NCI-H2196 treated with DMSO at 0.1 percent for 48 hours (cell line): Measurements from ENCODE around the gene ZNF285.
A peak's percentile ranks its signal among the peaks of the same experiment; 100 is the strongest.
"Not testable (repeated sequence)": the region's sequence is repeated elsewhere in the genome, so short reads cannot be mapped to it uniquely, and the experiment has no call there.

Source experiments
- DNase-seq: peaks from one replicate; lab custom pipeline; 2025; ENCODE audit not compliant: unreplicated experiment; lab: John Stamatoyannopoulos, UW

Gene ZNF285

DNA sequence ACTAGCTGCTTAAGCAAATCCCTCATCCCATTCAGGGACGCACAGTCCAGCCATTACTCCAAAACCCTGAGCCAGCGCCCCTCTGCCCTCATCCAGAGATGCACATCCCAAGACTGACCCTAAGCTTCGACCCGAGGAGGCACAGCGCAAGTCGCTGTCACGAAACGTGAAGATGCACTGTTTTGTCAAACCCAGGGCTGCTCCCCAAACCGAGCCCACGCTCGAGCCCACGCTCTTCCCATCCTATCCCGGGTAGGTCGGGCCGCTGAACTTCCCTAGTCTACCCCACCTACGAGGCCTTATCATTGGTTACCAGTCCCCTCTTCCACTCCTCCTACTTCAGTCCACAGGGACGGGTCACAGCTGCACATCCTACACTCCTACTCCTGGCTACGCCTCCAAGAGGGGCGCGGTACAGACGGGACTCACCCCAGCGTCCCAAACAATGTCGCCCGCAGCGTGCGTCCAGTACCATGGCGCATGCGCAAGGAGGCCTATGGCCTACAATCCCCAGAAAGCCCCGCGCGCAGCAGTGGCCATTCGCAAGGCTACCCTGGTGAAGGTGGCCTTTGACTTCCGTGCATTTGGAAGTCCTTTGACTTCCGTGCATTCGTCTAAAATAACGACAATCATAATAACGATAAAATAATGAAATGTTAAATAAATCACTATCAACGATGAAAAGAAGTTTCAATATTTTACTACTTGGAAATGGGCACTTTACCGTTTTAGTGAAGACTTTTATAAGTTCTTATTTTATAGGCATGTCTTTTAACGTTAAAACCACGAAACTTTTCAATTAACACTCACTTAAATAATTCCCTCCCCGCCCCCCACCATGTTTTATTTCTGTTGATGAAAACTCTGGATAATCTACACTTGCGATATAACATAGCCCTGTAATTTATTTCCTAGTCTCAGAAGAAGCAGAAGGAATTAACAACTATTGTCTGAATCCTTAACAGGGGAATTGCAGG, at the start of gene ZNF285:
Gene ZNF285 (minus strand): TSS at position 470 of the 977 bp plus-strand sequence. CDS start 4,395 bp downstream, outside the sequence.
- no peak for DNase-seq

DNA sequence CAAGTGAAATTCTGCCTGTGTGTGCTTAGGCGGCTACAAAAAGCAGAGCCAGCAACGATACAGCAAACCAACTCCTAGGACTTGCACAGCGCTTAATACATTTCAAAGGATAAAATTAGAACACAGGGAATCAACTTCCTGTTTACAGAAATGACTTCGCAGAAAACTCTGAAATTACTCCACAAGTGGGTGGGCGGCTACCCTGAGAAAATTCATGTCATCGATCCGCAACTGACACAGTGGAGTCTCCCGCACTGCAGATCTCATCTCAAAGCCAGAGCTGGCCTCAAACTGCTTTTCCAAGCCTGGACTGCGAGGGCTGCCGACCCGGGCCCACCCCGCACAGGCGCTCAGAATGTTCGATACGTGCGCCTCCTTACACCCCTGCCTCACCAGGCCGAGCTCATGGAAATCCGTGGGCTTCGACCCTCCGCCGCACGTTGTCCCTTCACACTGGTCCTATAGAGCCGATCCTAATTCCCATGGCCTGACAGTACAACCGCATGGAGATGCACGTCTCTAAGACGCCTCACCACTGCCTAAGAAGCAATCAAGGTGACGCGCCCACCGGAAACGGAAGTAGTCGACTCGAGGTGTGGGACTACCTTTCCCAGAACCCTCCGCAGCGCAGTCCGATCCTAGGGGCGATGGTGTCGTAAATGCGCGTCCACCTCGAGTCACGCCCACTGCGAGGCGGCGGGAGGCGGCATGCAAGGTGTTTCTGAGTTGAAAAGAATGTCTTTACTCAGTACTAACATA, 46.7 kb upstream of the ZNF285 start, which contains the start of gene ZNF229:
Gene ZNF229 (minus strand): TSS at position 557 of the 759 bp plus-strand sequence. CDS start 5,625 bp downstream, outside the sequence.
- peak; percentile 77 for DNase-seq

DNA sequence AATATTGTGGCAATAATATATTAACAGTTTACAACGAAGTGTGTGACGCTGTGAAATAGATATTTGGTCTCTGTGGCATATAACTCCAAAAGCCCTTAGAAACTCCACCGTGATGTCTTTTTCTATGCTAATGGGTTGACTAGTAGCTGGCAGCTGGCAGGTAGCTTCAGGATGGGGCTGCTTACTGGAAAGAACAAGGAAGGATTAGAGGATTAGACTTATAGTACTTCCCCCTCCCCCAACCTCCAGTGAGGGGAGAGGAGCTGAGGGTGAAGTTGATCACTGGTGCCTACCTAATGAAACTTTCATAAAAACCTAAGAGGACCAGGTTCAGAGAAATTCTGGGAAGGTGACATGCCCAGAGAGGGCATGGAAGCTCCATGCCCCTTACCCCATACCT, 37.0 kb upstream of the ZNF285 start:
- no peak for DNase-seq

DNA sequence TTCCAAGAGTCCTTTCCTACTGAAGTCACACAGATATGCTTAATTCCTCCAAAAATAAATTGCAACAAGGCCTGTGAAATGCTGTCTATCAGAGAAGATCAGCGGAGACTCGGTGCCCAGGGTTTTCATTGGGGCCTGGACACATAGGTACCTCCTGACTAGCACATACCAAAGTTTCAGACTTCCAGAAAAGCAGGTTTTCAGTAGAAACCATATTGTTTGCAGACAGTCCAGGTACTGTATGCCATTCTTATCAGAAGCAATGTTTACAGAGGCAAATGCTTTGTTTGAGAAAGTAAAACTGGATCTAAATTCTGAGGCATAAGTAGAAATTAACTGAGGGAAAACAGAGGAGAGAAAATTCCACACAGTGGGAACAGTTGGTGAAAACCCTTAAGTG, 34.0 kb upstream of the ZNF285 start:
- no peak for DNase-seq

DNA sequence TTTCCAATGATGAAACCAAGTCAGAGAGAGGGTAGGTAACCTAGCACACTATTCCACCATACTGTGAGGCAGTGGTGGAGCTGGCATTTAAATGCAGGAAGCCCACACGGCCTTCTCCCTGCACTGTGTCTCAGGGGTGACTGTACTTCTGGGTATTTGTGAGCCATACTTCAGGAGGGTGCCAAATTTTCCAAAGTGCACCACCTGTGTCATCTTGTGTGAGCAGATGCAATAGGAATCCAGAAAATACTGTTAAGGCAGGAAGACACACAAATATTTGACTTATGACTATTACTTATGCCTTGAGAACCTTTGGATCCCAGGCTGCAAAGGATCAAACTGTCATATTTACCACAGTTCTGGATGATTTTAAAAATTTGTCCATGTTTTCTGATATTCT, 29.5 kb upstream of the ZNF285 start:
- no peak for DNase-seq

DNA sequence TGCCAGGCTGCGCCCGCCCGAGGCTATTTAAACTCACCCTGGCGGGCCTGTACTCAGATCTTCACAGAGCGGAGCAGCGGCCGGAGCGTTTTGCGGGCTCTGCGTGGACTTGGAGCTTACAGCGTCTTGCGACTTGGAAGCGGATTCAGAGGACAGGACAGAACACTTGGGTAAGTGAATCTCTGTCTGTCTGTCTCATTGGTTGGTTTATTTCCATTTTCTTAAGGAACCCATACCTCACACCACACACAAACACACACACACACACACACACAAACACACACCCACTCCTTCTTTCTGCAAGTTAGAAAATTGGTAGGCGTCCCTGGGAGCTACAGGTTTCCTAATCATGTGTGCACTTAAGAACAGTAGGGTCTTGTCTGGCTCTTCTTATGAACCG, 14.1 kb upstream of the ZNF285 start:
- not testable (repeated sequence) for DNase-seq

DNA sequence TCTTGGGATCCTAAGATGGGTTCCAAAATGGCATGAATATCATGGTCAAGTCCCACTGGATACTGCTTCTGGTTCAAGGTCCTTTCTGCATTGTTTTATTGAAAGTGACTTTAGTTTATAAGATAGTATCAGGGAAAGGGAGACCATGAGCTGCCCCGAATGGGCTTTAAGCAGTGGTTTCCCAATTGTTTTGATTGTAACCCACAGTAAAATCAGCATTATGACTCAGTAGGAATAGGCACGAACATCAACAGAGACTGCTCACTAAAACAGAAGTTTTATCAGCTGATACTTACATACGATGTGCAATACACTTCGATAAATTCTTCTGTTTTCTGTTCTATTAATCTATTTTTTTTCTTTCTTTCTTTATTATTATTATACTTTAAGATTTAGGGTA, 12.1 kb downstream of the ZNF285 start:
- not testable (repeated sequence) for DNase-seq

DNA sequence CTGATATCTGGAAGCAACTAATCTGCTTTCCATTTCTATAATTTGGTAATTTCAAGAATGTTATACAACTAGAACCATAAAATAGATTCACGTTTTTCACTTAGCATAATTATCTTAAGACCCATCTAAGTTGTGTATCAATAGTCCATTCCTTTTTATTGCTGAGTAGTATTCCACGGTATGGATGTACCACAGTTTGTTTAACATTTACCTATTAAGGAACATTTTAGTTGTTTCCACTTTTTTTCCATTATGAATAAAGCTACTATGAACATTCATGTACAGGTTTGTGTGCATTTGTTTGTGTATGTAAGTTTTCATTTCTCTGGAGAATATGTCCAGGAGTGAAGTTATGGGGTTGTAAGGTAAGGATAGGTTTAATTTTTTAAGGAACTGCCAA, 26.6 kb downstream of the ZNF285 start:
- no peak for DNase-seq

DNA sequence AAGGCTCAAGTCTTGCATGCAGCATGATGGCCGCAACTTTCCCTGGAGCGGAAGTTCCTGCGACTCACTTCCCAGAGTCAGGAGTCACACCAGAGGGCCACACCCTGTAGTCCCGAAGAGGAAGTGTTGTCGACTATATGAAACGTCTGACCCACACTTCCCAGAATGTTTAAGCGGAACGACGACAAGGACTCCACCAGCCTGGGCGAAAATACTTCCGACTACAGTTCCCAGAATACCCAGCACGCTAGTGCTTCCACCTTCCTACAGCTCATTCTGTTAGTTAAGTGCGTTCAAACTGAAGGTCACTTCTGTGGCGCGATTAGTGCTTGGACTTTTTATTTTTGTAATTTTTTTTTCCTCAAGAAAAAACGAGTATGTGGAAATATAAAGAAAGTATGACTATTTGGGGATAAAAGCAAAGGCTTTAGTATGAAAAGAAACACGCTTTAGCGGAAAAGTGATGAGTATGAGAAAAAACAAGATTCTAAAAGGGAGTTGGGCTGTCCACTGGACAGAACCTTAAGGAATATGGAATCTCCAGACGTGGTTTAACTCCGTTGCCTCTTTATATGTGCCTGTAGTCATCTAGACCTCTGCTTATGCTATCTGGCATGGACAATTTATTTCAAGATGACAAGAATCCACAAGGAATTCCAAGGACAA, 29.5 kb downstream of the ZNF285 start:
- no peak for DNase-seq

DNA sequence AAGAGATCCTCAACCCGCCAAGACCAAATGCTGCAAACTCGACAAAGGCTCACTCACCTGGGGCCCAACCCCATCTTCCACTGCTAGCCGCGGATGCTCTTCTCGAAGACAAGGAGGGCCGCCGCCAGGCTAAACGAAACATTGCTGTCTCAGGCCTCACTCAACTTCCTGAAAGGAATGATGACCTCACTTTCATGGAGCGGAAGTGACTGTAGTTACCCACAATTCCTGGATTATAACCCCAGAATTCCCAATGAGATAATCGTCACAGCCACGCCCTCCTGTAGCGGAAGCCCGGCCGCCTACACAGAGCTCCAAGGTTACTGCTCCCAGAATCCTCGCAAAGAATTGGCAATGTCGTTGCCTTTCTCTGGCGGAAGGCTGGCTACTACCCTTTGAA, 34.4 kb downstream of the ZNF285 start:
- DNase-seq, result no peak

DNA sequence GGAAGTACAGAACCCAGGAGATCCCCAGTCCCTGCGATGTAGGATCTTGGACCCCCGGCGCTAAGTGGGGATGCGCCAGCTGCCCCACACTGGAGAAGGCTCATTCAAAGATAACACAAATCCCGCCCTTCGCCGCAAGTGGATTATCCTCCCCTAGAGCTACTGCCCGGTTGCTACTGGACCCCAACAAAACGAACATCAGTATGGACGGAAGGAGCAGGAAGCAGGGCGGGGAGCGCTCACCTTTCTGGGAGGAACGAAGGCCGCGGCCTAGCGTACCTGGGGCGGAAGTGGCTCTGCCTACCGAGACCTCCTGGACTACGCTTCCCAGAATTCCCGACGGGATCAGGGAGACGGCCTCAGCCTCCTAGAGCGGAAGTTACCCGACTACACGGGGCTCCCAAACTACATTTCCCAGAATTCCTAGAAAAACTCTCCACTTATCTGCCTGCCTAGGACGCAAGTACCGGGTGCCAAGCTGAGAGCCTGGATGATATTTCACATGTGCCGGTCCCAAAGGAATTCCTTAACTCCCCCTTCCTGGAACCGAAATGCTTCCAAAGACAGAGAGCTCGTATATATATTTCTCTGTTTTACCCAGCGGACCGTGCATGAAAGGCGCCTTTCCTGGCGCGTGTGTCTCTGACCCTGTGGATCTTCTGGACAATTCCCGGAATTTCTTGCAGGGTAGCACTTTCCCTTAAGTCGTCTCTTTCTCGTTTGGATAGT, 44.9 kb downstream of the ZNF285 start, which contains the start of gene ZNF112:
Gene ZNF112 (minus strand): TSS at position 298 of the 729 bp plus-strand sequence. CDS start 16,141 bp downstream, outside the sequence.
- peak; percentile 89 for DNase-seq

DNA sequence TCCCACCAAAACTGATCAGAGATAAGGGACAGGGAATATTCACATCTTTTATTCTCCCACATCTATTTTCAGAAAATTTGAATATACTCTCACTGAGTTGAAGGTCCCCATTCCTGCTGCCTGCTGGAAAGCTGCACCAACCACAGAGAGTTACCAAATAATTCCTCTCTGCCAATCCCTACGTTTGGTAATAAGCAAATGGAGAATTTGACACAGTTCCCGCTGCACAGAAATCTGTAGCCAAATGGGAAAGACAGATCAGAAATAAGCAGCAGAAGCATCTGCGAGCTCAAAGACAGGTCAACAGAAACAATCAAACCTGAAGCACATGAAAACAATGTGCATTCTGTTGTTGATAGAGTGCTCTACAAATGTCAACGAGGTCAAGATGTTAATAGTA, 54.9 kb downstream of the ZNF285 start:
- DNase-seq, result no peak

DNA sequence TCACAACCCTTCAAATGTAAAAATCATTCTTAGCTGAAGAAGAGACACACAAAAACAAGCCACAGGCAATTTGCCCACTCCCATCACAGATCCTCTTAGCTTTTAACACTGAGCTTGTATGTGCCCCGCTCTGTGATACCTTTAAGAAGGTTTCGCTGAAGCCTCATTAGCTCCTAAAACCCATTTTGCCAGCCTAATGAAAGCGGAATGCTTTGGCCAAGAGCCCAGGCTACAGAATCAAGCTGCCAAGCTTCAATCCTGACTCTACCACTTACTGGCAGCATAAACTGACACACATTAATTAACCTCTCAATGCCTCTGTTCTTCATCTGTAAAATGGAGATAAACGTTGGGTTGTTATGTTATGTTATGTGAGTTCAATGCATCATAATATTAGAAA, 55.4 kb downstream of the ZNF285 start:
- DNase-seq, result peak; percentile 3

DNA sequence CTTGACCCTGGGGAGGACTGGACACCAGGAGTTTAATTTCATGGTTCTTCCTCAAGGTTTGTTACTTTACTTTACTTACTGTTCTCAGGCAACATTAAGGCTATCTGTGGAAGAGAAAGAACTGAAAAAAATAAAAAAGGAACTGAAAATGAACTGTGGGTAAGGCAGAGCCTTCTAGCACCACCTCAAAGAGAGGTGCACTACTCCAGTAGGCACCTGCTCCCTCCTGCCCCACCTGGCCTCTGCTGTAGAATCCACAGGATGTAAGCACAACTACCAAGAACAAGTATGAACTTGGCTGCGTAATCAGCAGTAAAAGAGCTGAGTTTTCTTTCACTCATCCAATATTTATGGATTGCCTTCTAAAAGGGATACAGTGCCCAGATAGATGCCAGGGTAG, 57.2 kb downstream of the ZNF285 start:
- DNase-seq, result no peak

DNA sequence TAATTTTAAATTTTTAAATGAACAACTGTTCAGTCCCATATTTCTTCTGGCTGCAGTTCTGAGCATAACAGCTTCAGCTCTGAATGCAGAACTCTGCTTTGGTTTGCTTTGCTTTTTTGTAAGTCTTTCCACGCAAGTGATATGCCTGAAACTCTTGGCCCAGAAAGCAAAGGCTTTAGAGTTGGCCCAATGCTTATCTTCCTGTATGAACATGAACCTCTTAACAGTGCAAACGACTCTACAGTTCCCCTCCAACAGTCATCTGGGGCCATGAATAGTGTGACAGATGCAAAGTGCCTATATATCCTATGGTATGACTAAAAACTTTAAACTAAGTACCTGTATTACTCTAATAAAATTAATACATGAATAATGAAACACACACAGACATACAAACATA, 59.6 kb downstream of the ZNF285 start:
- no peak for DNase-seq

DNA sequence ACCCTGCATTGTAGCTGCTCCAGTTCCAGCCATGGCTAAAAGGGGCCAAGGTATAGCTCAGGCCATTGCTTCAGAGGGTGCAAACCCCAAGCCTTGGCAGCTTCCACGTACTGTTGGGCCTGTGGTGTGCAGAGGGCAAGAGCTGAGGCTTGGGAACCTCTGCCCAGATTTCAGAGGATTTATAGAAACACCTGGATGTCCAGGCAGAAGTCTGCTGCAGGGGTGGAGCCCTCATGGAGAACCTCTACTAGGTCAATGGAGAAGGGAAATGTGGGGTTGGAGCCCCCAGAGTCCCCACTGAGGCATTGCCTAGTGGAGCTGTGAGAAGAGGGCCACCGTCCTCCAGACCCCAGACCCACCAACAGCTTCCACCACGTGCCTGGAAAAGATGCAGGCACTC, 66.8 kb downstream of the ZNF285 start:
- not testable (repeated sequence) for DNase-seq
